Measurements from ENCODE around the gene IL1RAPL2.

DNA sequence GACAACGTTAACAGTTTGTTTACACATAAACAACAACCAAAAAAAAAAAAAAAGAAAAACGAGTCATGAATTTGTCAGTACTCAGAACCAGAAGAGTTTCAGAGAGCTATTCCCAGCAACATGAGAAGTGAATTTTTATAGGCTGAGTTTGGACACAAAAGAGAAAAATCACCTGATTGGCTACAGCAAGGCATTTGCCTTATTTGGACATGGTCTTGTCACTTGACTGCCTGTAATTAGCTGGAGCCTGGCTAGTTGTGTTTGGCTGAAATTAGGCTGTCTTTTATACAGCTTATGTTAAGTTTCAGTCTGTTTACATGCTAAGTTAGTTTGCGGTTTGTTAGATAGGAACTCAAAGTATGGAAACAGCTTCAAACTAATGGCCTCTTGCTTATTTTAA is 655.4 kb downstream of the IL1RAPL2 start:
- TF ChIP-seq, protein P1, sequence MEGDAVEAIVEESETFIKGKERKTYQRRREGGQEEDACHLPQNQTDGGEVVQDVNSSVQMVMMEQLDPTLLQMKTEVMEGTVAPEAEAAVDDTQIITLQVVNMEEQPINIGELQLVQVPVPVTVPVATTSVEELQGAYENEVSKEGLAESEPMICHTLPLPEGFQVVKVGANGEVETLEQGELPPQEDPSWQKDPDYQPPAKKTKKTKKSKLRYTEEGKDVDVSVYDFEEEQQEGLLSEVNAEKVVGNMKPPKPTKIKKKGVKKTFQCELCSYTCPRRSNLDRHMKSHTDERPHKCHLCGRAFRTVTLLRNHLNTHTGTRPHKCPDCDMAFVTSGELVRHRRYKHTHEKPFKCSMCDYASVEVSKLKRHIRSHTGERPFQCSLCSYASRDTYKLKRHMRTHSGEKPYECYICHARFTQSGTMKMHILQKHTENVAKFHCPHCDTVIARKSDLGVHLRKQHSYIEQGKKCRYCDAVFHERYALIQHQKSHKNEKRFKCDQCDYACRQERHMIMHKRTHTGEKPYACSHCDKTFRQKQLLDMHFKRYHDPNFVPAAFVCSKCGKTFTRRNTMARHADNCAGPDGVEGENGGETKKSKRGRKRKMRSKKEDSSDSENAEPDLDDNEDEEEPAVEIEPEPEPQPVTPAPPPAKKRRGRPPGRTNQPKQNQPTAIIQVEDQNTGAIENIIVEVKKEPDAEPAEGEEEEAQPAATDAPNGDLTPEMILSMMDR (IDR thresholded peaks at IDR 0.05) = no peak
- TF ChIP-seq POLR2A (IDR thresholded peaks at IDR 0.05) = no peak

Data from heart left ventricle (tissue), 13 donors.